ENCODE results near the gene SNRNP200.

DNA sequence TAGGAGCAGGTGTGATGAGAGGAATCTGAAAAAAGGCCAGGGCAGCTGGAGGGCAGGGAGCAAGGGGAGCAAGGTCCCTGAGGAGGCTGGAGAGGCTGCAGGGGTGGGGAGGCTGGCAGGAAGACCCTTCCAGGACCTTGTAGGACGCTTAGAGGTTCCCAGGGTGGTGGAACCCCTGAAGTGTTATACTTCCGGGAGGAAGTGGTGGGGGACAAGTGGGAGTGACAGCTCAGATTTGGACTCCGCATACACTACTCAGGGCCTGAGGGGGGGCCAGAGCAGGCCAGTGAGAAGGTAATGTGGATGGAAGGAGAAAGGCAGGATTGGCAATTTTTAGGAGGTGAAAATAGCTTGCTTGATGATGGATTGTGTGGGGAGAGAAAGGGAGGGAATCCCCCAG is 28.4 kb upstream of the SNRNP200 start:
- TF ChIP-seq POLR2A (IDR thresholded peaks at IDR 0.05), result no peak
- TF ChIP-seq, protein P1, sequence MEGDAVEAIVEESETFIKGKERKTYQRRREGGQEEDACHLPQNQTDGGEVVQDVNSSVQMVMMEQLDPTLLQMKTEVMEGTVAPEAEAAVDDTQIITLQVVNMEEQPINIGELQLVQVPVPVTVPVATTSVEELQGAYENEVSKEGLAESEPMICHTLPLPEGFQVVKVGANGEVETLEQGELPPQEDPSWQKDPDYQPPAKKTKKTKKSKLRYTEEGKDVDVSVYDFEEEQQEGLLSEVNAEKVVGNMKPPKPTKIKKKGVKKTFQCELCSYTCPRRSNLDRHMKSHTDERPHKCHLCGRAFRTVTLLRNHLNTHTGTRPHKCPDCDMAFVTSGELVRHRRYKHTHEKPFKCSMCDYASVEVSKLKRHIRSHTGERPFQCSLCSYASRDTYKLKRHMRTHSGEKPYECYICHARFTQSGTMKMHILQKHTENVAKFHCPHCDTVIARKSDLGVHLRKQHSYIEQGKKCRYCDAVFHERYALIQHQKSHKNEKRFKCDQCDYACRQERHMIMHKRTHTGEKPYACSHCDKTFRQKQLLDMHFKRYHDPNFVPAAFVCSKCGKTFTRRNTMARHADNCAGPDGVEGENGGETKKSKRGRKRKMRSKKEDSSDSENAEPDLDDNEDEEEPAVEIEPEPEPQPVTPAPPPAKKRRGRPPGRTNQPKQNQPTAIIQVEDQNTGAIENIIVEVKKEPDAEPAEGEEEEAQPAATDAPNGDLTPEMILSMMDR (IDR thresholded peaks at IDR 0.05), result no peak
